ENCODE measurements around the gene CAB39L. TPM values are rescaled to one million over a fixed set of nuclear protein-coding genes. Genes with fewer than 3 reads are reported as not detected.

Gene CAB39L
- polyA plus RNA-seq, 1 donor (not counting 4 experiments of a cell fraction or from before 2014, with no cell fraction given) = 10.1 TPM

- no peaks in the 10 kb centered on the region for H3K9me3 ChIP-seq (ENCODE audit: control insufficient read depth, low read depth, low read length)
Measured at GRCh38 chr13:49304356-49304755, 139.5 kb downstream of the CAB39L start.

DNA sequence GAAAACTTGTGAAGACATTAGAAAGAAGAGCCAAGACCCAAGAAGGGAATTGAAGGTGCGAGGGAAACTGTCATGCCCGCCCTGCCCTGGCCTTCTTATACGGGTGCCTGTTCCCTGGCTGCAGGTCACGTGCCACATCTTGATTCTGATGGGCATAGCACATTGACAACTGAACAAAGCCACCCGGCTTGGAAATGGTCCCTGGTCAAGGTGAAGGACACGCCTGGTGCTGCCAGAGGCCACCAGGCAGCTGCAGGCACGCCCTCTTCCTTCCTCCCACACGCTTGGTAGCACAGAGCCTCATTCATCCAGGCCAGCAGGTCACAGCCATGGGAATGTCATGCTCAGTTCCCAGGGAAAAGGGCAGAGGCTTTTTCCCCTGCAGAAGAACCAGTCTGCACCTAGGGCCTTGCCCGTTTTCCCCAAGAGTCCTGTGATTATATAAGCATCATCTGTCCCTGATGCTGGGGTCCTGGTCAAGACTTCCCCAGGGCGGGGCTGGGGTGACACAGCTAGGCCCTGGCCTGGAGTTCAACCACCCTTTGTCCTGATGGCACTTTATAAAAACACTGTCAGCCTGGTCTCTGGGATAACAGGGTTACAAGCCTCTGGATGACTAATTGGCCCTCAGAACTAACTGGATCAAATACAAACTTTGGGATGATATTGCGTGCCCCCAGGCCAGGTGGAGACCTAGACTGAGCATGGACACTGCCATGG lies 140.2 kb downstream of the CAB39L start:
- no peaks in the 10 kb centered on the region for H3K27me3 ChIP-seq (ENCODE audit: control insufficient read depth, extremely low read depth, insufficient read depth, low read length)
- no peak overlapping the region for H3K9ac ChIP-seq (ENCODE audit: control insufficient read depth, extremely low read depth, insufficient read depth, low read length)
- DNase-seq (ENCODE audit: low read depth, low spot score) (no peak), FAIRE-seq (no peak)
- no peaks in the 10 kb centered on the region for H3K79me2 ChIP-seq (ENCODE audit: control insufficient read depth, insufficient read depth, low read length)
- no peaks in the 10 kb centered on the region for H4K20me1 ChIP-seq (ENCODE audit: control insufficient read depth, extremely low read depth, insufficient read depth, low read length)
- H3K9me1 ChIP-seq (ENCODE audit: control insufficient read depth, extremely low read depth, insufficient read depth, low read length) = no peaks in the 10 kb centered on the region
- no peak overlapping the region for H3K27ac ChIP-seq (ENCODE audit: control insufficient read depth, insufficient read depth, low read length)
- no peaks in the 10 kb centered on the region for H3K9me3 ChIP-seq (ENCODE audit: control insufficient read depth, low read depth, low read length)
- no peaks in the 10 kb centered on the region for H3K36me3 ChIP-seq (ENCODE audit: control insufficient read depth in 2 of 2, extremely low read depth in 1 of 2, insufficient read depth in 2 of 2, low read length in 2 of 2)
- TF ChIP-seq EZH2 (IDR thresholded peaks at IDR 0.05; ENCODE audit: low read length) (no peak), CTCF (optimal IDR thresholded peaks at IDR 0.05 in 1 of 3, IDR thresholded peaks at IDR 0.05 in 1 of 3, conservative IDR thresholded peaks at IDR 0.05 in 1 of 3; ENCODE audit: extremely low read depth in 1 of 3, insufficient read depth in 2 of 3, low read length in 3 of 3) (no peak)
- no peak overlapping the region for H3K4me2 ChIP-seq (ENCODE audit: control insufficient read depth, extremely low read depth, insufficient read depth, low read depth, low read length)
- peaks cover 14% of the 10 kb centered on the region for H3K4me1 ChIP-seq (ENCODE audit: control insufficient read depth, extremely low read depth, insufficient read depth, low read length)
- no peak overlapping the region for H3K4me3 ChIP-seq (ENCODE audit: control insufficient read depth in 2 of 3, extremely low read depth in 1 of 3, insufficient read depth in 2 of 3, low read depth in 1 of 3, low read length in 3 of 3)
- H2AFZ ChIP-seq (ENCODE audit: control insufficient read depth, low read length) = no peak overlapping the region
- dilution Hi-C loops (cut with MboI; ENCODE audit: extremely low pct_ligation_motif_present, low sequenced_read_pairs) = loop anchor here (25.0 kb wide), 1 partner anchor 134 kb away; the partner anchor contains the start of genes CAB39L and SETDB2

More at GRCh38 chr13:49304356-49304755, 139.5 kb downstream of the CAB39L start:
- Histone ChIP-seq H3K27me3 (ENCODE audit: control insufficient read depth, extremely low read depth, insufficient read depth, low read length) (no peaks in the 10 kb centered on the region), H2AFZ (ENCODE audit: control insufficient read depth, low read length) (no peak overlapping the region), H4K20me1 (ENCODE audit: control insufficient read depth, extremely low read depth, insufficient read depth, low read length) (no peaks in the 10 kb centered on the region), H3K36me3 (ENCODE audit: control insufficient read depth in 2 of 2, extremely low read depth in 1 of 2, insufficient read depth in 2 of 2, low read length in 2 of 2) (no peaks in the 10 kb centered on the region), H3K4me3 (ENCODE audit: control insufficient read depth in 2 of 3, extremely low read depth in 1 of 3, insufficient read depth in 2 of 3, low read depth in 1 of 3, low read length in 3 of 3) (no peak overlapping the region), H3K4me2 (ENCODE audit: control insufficient read depth, extremely low read depth, insufficient read depth, low read depth, low read length) (no peak overlapping the region), H3K9ac (ENCODE audit: control insufficient read depth, extremely low read depth, insufficient read depth, low read length) (no peak overlapping the region), H3K79me2 (ENCODE audit: control insufficient read depth, insufficient read depth, low read length) (no peaks in the 10 kb centered on the region), H3K27ac (ENCODE audit: control insufficient read depth, insufficient read depth, low read length) (no peak overlapping the region), H3K9me1 (ENCODE audit: control insufficient read depth, extremely low read depth, insufficient read depth, low read length) (no peaks in the 10 kb centered on the region), H3K4me1 (ENCODE audit: control insufficient read depth, extremely low read depth, insufficient read depth, low read length) (peaks cover 15% of the 10 kb centered on the region)
- FAIRE-seq = no peak
- no peak for DNase-seq (ENCODE audit: low read depth, low spot score)
- TF ChIP-seq EZH2 (IDR thresholded peaks at IDR 0.05; ENCODE audit: low read length) = no peak
- no peak for TF ChIP-seq CTCF (optimal IDR thresholded peaks at IDR 0.05 in 1 of 3, IDR thresholded peaks at IDR 0.05 in 1 of 3, conservative IDR thresholded peaks at IDR 0.05 in 1 of 3; ENCODE audit: extremely low read depth in 1 of 3, insufficient read depth in 2 of 3, low read length in 3 of 3)
- dilution Hi-C loops (cut with MboI; ENCODE audit: extremely low pct_ligation_motif_present, low sequenced_read_pairs) = loop anchor here (25.0 kb wide), 1 partner anchor 133 kb away; the partner anchor contains the start of genes CAB39L and SETDB2

All from keratinocyte (primary cell).